Mesenchymal stem cell (in vitro differentiated cells and primary cell): Measurements from ENCODE around the gene KRTAP10-1.

Experiments
- DNase-seq: peaks from one replicate; pipeline ENCODE4 v3.0.0-alpha.2; 2013
- H2AFZ ChIP-seq: one replicate; pipeline ENCODE4 v1.6.1; 2013; ENCODE audit warnings: low read depth, mild to moderate bottlenecking, control low read depth, inconsistent platforms, low read length, moderate library complexity
- H2AK5ac ChIP-seq: 2 replicates; pipeline ENCODE4 v1.6.1; 2013; ENCODE audit warnings: low read length, moderate library complexity, mild to moderate bottlenecking, inconsistent platforms; ENCODE audit not compliant: severe bottlenecking
- H2BK120ac ChIP-seq: one replicate; pipeline ENCODE4 v1.6.1; 2013; ENCODE audit warnings: low read depth, mild to moderate bottlenecking, inconsistent platforms, low read length, moderate library complexity
- H2BK12ac ChIP-seq, 2 experiments: one replicate each; pipeline ENCODE4 v1.6.1; 2013; ENCODE audit warnings: inconsistent platforms in 2 of 2, low read length in 2 of 2, mild to moderate bottlenecking in 2 of 2, moderate library complexity in 2 of 2, control low read depth in 1 of 2
- H2BK15ac ChIP-seq: one replicate; pipeline ENCODE4 v1.6.1; 2013; ENCODE audit warnings: mild to moderate bottlenecking, low read depth, inconsistent platforms; ENCODE audit not compliant: poor library complexity, severe bottlenecking
- H2BK5ac ChIP-seq: 2 replicates; pipeline ENCODE4 v1.6.1; 2013; ENCODE audit warnings: low read depth, mild to moderate bottlenecking, low read length, control low read depth, inconsistent platforms; ENCODE audit not compliant: poor library complexity, severe bottlenecking
- H3K14ac ChIP-seq, 2 experiments: one replicate each; pipeline ENCODE4 v1.6.1; 2013; ENCODE audit warnings: inconsistent platforms in 2 of 2, low read length in 2 of 2, control low read depth in 1 of 2, mild to moderate bottlenecking in 1 of 2, moderate library complexity in 1 of 2
- H3K18ac ChIP-seq, 2 experiments: one replicate each; pipeline ENCODE4 v1.6.1; 2013; ENCODE audit warnings: inconsistent platforms in 2 of 2, low read length in 2 of 2, control low read depth in 1 of 2, low read depth in 1 of 2, mild to moderate bottlenecking in 1 of 2
- H3K23ac ChIP-seq, 2 experiments: one replicate each; pipeline ENCODE4 v1.6.1; 2013; ENCODE audit warnings: inconsistent platforms in 2 of 2, low read length in 2 of 2, mild to moderate bottlenecking in 2 of 2, moderate library complexity in 2 of 2, control low read depth in 1 of 2
- H3K27ac ChIP-seq: 2 replicates; pipeline ENCODE4 v1.5.1; 2013; ENCODE audit warnings: mild to moderate bottlenecking, moderate library complexity, low read length, control low read depth, inconsistent platforms; ENCODE audit not compliant: poor library complexity, severe bottlenecking
- H3K27me3 ChIP-seq, 2 experiments: 2 replicates each; pipeline versions ENCODE4 v1.6.1 to v1.7.0; 2013; ENCODE audit warnings: low read length in 2 of 2, mild to moderate bottlenecking in 2 of 2, moderate library complexity in 2 of 2, control low read depth in 1 of 2, inconsistent platforms in 1 of 2; ENCODE audit not compliant: control insufficient read depth in 1 of 2, insufficient read depth in 1 of 2
- H3K36me3 ChIP-seq, 2 experiments: 2 replicates each; pipeline versions ENCODE4 v1.6.1 to v1.7.0; 2013; ENCODE audit warnings: low read length in 2 of 2, control low read depth in 1 of 2, inconsistent platforms in 1 of 2, low read depth in 1 of 2, mild to moderate bottlenecking in 1 of 2; ENCODE audit not compliant: insufficient read depth in 2 of 2, control insufficient read depth in 1 of 2
- H3K4ac ChIP-seq, 2 experiments: one replicate each; pipeline ENCODE4 v1.6.1; 2013; ENCODE audit warnings: inconsistent platforms in 2 of 2, low read length in 2 of 2, mild to moderate bottlenecking in 2 of 2, moderate library complexity in 2 of 2, control low read depth in 1 of 2, low read depth in 1 of 2
- H3K4me1 ChIP-seq: 2 replicates; pipeline ENCODE4 v1.6.1; 2013; ENCODE audit warnings: low read depth, low read length, control low read depth; ENCODE audit not compliant: control insufficient read depth, insufficient read depth
- H3K4me2 ChIP-seq: 2 replicates; pipeline ENCODE4 v1.6.1; 2013; ENCODE audit warnings: low read length, mild to moderate bottlenecking, inconsistent platforms; ENCODE audit not compliant: poor library complexity, severe bottlenecking
- H3K4me3 ChIP-seq, 2 experiments: 2 replicates each; pipeline versions ENCODE4 v1.5.1 to v1.7.0; 2013; ENCODE audit warnings: low read length in 2 of 2, mild to moderate bottlenecking in 2 of 2, control low read depth in 1 of 2, low read depth in 1 of 2; ENCODE audit not compliant: insufficient read depth in 1 of 2
- H3K79me1 ChIP-seq: replicated peaks from 2 replicates; pipeline ENCODE4 v1.6.1; 2013; ENCODE audit warnings: mild to moderate bottlenecking, control low read depth, low read length, inconsistent platforms; ENCODE audit not compliant: poor library complexity, severe bottlenecking
- H3K9ac ChIP-seq: 2 replicates; pipeline ENCODE4 v1.7.0; 2013; ENCODE audit warnings: mild to moderate bottlenecking, low read length, moderate library complexity
- H3K9me3 ChIP-seq: 2 replicates; pipeline ENCODE4 v1.7.0; 2013; ENCODE audit warnings: mild to moderate bottlenecking, low read length; ENCODE audit not compliant: control insufficient read depth
- H4K8ac ChIP-seq: one replicate; pipeline ENCODE4 v1.6.1; 2013; ENCODE audit warnings: inconsistent platforms, mild to moderate bottlenecking, low read length, moderate library complexity
- H4K91ac ChIP-seq: one replicate; pipeline ENCODE4 v1.6.1; 2013; ENCODE audit warnings: mild to moderate bottlenecking, low read length, inconsistent platforms
- WGBS: methylation state at CpG from one replicate; pipeline ENCODE4 v1.1.7; 2013; ENCODE audit warnings: mixed read lengths; 5-methylcytosine and 5-hydroxymethylcytosine counted together

Gene KRTAP10-1

GRCh38 chr21:44530903-44531605 is 8.9 kb downstream of the KRTAP10-1 start:
- Histone ChIP-seq H3K18ac (no peak overlapping the region), H3K23ac (no peak overlapping the region), H4K8ac (no peak overlapping the region), H3K9ac (no peak overlapping the region), H2AFZ (no peak overlapping the region), H2AK5ac (no peak overlapping the region), H2BK120ac (no peak overlapping the region), H3K79me1 (no peaks in the 10 kb centered on the region), H3K36me3 (no peaks in the 10 kb centered on the region), H3K4me1 (no peaks in the 10 kb centered on the region), H3K4me3 (no peak overlapping the region), H2BK12ac (no peak overlapping the region), H2BK5ac (no peak overlapping the region), H3K9me3 (no peaks in the 10 kb centered on the region), H3K14ac (no peak overlapping the region), H3K27me3 (peaks cover 0 to 8% of the 10 kb centered on the region in 2 experiments), H3K4me2 (no peak overlapping the region), H4K91ac (no peak overlapping the region), H3K4ac (no peak overlapping the region), H2BK15ac (no peak overlapping the region), H3K27ac (no peak overlapping the region)
- WGBS, result 85% methylated on average over 23 of the region's 23 CpGs
- DNase-seq, result no peak

DNA sequence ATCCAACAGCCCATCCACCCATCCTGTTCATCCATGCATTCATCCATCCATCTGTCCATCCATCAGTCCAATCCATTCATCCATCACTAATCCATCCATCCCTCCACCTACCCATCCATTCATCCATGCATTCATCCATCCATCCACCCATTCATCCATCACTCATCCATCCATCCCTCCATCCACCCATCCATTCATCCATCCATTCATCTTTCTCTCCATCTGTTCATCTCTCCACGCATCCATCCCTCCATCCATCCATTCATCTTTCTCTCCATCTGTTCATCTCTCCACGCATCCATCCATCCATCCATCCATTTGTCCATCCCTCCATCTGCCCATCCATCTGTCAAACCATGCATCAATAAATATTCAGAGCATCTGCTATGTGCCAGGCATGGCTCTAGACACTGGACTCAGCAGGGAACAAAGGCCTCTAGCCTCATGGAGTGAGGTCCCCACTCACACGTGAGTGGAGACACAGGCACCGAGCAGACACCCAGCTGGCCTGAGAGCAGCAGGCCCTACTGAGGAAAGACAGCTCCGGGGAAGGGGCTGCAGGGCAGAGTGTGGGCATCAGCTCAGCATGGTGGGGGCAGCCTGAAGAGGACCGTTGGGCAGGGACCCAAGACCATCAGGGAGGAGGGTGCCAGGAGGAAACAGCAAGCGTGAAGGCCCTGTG is 9.6 kb downstream of the KRTAP10-1 start:
- no peak overlapping the region for H3K23ac ChIP-seq
- H3K18ac ChIP-seq, result no peak overlapping the region
- no peak overlapping the region for H3K4me3 ChIP-seq
- H2BK120ac ChIP-seq, result no peak overlapping the region
- H3K4ac ChIP-seq, result no peak overlapping the region
- H3K79me1 ChIP-seq, result no peaks in the 10 kb centered on the region
- H3K36me3 ChIP-seq, result no peaks in the 10 kb centered on the region
- H2AK5ac ChIP-seq, result no peak overlapping the region
- no peak overlapping the region for H4K91ac ChIP-seq
- H2AFZ ChIP-seq, result no peak overlapping the region
- no peak overlapping the region for H4K8ac ChIP-seq
- H2BK5ac ChIP-seq, result no peak overlapping the region
- H3K27me3 ChIP-seq, result peaks cover 0 to 8% of the 10 kb centered on the region in 2 experiments
- WGBS, result 79% methylated on average over 7 of the region's 7 CpGs
- H3K4me2 ChIP-seq, result no peak overlapping the region
- no peak overlapping the region for H3K14ac ChIP-seq
- DNase-seq, result no peak
- H2BK12ac ChIP-seq, result no peak overlapping the region
- H3K9me3 ChIP-seq, result no peaks in the 10 kb centered on the region
- H3K9ac ChIP-seq, result no peak overlapping the region
- H3K4me1 ChIP-seq, result no peaks in the 10 kb centered on the region
- no peak overlapping the region for H2BK15ac ChIP-seq
- H3K27ac ChIP-seq, result no peak overlapping the region

GRCh38 chr21:44529503-44530125 is 10.4 kb downstream of the KRTAP10-1 start:
- H3K27me3 ChIP-seq, result peaks cover 0 to 3% of the 10 kb centered on the region in 2 experiments
- H2AFZ ChIP-seq, result no peak overlapping the region
- no peak overlapping the region for H2BK5ac ChIP-seq
- H3K9ac ChIP-seq, result no peak overlapping the region
- no peak overlapping the region for H3K27ac ChIP-seq
- 85% methylated on average over 23 of the region's 23 CpGs for WGBS
- no peaks in the 10 kb centered on the region for H3K9me3 ChIP-seq
- no peaks in the 10 kb centered on the region for H3K4me1 ChIP-seq
- no peak overlapping the region for H3K4ac ChIP-seq
- H2BK15ac ChIP-seq, result no peak overlapping the region
- H3K79me1 ChIP-seq, result no peaks in the 10 kb centered on the region
- DNase-seq, result no peak
- no peak overlapping the region for H2BK120ac ChIP-seq
- no peak overlapping the region for H3K4me3 ChIP-seq
- H3K4me2 ChIP-seq, result no peak overlapping the region
- H3K18ac ChIP-seq, result no peak overlapping the region
- no peak overlapping the region for H3K23ac ChIP-seq
- H2BK12ac ChIP-seq, result no peak overlapping the region
- H3K14ac ChIP-seq, result no peak overlapping the region
- H3K36me3 ChIP-seq, result no peaks in the 10 kb centered on the region
- no peak overlapping the region for H4K8ac ChIP-seq
- no peak overlapping the region for H4K91ac ChIP-seq
- H2AK5ac ChIP-seq, result no peak overlapping the region

DNA sequence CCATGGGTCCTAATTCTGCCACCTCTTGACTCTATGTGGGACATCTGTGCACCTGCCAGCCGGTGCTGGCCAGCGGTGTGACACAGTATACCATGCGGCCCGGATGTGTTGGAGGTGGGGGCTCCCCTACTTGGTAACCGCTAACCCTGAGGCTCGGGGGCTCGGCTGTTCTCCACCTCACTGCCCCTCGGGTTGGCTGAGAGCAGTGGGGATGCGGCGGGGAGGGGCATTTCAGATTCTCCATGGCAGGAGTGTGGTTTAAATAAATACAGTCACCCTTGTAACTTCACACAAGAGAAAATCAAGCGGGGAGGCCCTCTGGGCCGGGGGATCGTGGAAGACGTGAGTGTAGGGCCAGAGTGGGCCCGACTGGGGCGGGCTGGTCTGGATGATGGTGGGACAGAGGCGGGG is 11.0 kb downstream of the KRTAP10-1 start:
- no peak overlapping the region for H3K27ac ChIP-seq
- no peak overlapping the region for H2BK15ac ChIP-seq
- H2BK120ac ChIP-seq, result no peak overlapping the region
- H3K23ac ChIP-seq, result no peak overlapping the region
- H3K36me3 ChIP-seq, result no peaks in the 10 kb centered on the region
- no peak overlapping the region for H2BK12ac ChIP-seq
- H2AFZ ChIP-seq, result no peak overlapping the region
- no peaks in the 10 kb centered on the region for H3K4me1 ChIP-seq
- DNase-seq, result no peak
- no peak overlapping the region for H3K14ac ChIP-seq
- no peak overlapping the region for H2BK5ac ChIP-seq
- peaks cover 0 to 3% of the 10 kb centered on the region in 2 experiments for H3K27me3 ChIP-seq
- H3K9ac ChIP-seq, result no peak overlapping the region
- H4K8ac ChIP-seq, result no peak overlapping the region
- no peaks in the 10 kb centered on the region for H3K9me3 ChIP-seq
- no peak overlapping the region for H3K4me2 ChIP-seq
- H3K4me3 ChIP-seq, result no peak overlapping the region
- no peaks in the 10 kb centered on the region for H3K79me1 ChIP-seq
- no peak overlapping the region for H3K4ac ChIP-seq
- H3K18ac ChIP-seq, result no peak overlapping the region
- no peak overlapping the region for H2AK5ac ChIP-seq
- H4K91ac ChIP-seq, result no peak overlapping the region
- 92% methylated on average over 14 of the region's 17 CpGs for WGBS
